HG03432 (cell line): ENCODE data around the gene OTULIN.

Experiments used
- ATAC-seq: cut with Tn5 transposase; IDR thresholded peaks from one replicate; pipeline ENCODE4 v1.9.1; 2021; ENCODE audit warnings: mild to moderate bottlenecking, moderate library complexity; ENCODE audit not compliant: unreplicated experiment

Gene OTULIN

GRCh38 chr5:14696057-14696456 is 31.5 kb downstream of the OTULIN start:
- ATAC-seq = no peak

GRCh38 chr5:14696851-14697250 is 32.3 kb downstream of the OTULIN start:
- no peak for ATAC-seq

GRCh38 chr5:14698495-14698894 is 34.0 kb downstream of the OTULIN start:
- ATAC-seq = no peak

- no peak for ATAC-seq
Observed at GRCh38 chr5:14699159-14699558, 34.6 kb downstream of the OTULIN start.

- ATAC-seq = no peak
Observed at GRCh38 chr5:14699807-14700400, 35.4 kb downstream of the OTULIN start.

GRCh38 chr5:14700478-14701436 is 36.2 kb downstream of the OTULIN start:
- no peak for ATAC-seq

GRCh38 chr5:14701556-14701955 is 37.0 kb downstream of the OTULIN start:
- no peak for ATAC-seq

- ATAC-seq = no peak
Observed at GRCh38 chr5:14702238-14702839, 37.8 kb downstream of the OTULIN start.

GRCh38 chr5:14705556-14705955 is 41.0 kb downstream of the OTULIN start:
- no peak for ATAC-seq

- no peak for ATAC-seq
Observed at GRCh38 chr5:14706615-14707021, 42.1 kb downstream of the OTULIN start.

- ATAC-seq = no peak
Observed at GRCh38 chr5:14707811-14708390, 43.4 kb downstream of the OTULIN start.

GRCh38 chr5:14708551-14708950 is 44.0 kb downstream of the OTULIN start:
- no peak for ATAC-seq

GRCh38 chr5:14710313-14710994 is 45.9 kb downstream of the OTULIN start:
- no peak for ATAC-seq

- no peak for ATAC-seq
Observed at GRCh38 chr5:14712131-14712530, 47.6 kb downstream of the OTULIN start.

GRCh38 chr5:14712666-14713065 is 48.1 kb downstream of the OTULIN start:
- no peak for ATAC-seq

- ATAC-seq = no peak
Observed at GRCh38 chr5:14713476-14714390, 49.2 kb downstream of the OTULIN start.

GRCh38 chr5:14714706-14715105 is 50.2 kb downstream of the OTULIN start:
- no peak for ATAC-seq

GRCh38 chr5:14715481-14715880 is 51.0 kb downstream of the OTULIN start:
- ATAC-seq = no peak

GRCh38 chr5:14716755-14717752 is 52.5 kb downstream of the OTULIN start:
- no peak for ATAC-seq
